HepG2 (cell line): ENCODE results near the gene EFCAB14. TPM values are rescaled to one million over a fixed set of nuclear protein-coding genes. Genes with fewer than 3 reads are reported as not detected.

ENCODE experiments used
- ATAC-seq: fragments of 200-7000 bp; cut with Tn5 transposase; 3 replicates; pipeline ENCODE4 v1.9.1; 2020; ENCODE audit warnings: mild to moderate bottlenecking, moderate library complexity
- BruUV-seq: library from RNA; stranded (reverse); fragments of 400-500 nt; replicated peaks from 2 replicates; lab custom pipeline; 2021; lab: Mats Ljungman, UMichigan
- CTCF ChIA-PET: fragments of 300-600 bp; formaldehyde crosslinking; extraction: SDS; loops from one replicate; lab custom pipeline; 2021; ENCODE audit warnings: low total read pairs, inconsistent platforms, low intra/inter-chr PET ratio; lab: Yijun Ruan, JAX
- POLR2A ChIA-PET: fragments of 350-600 bp; sonication (Branson Sonifier 250); formaldehyde crosslinking; loops from one replicate; lab custom pipeline; 2020; ENCODE audit warnings: antibody characterized with exemption, inconsistent platforms; lab: Yijun Ruan, JAX
- DNase-seq: peaks from one replicate; pipeline ENCODE4 v3.0.0-alpha.2; 2015; ENCODE audit warnings: low spot score
- FAIRE-seq: peaks from 3 replicates; lab custom pipeline; 2011; peaks lifted over from hg19 to GRCh38; lab: Jason Lieb, UNC
- H2AFZ ChIP-seq: one replicate; pipeline ENCODE4 v1.6.1; 2011; ENCODE audit warnings: low read length, inconsistent platforms
- H3K27ac ChIP-seq: fragments of 300-600 bp; 3 replicates; pipeline ENCODE4 v1.8.0; 2011; ENCODE audit warnings: mixed run types, mild to moderate bottlenecking, mixed read lengths, low read length, inconsistent platforms; ENCODE audit not compliant: insufficient read depth; ENCODE audit errors: extremely low read length
- H3K27me3 ChIP-seq, 2 experiments: fragments of 200-600 bp in 1 of 2; 2 replicates in 1 of 2; 3 replicates in 1 of 2; pipeline versions ENCODE4 v1.6.0 to v1.8.0; 2011; ENCODE audit warnings: low read length in 2 of 2, mild to moderate bottlenecking in 2 of 2, moderate library complexity in 2 of 2, inconsistent platforms in 1 of 2; ENCODE audit not compliant: insufficient read depth in 2 of 2, control insufficient read depth in 1 of 2
- H3K36me3 ChIP-seq, 2 experiments: fragments of 200-600 bp in 1 of 2; replicated peaks in 1 of 2; 2 replicates in 1 of 2; 3 replicates in 1 of 2; pipeline versions ENCODE4 v1.5.1 to v1.8.0; 2011; ENCODE audit warnings: low read length in 2 of 2, inconsistent platforms in 1 of 2; ENCODE audit not compliant: insufficient read depth in 2 of 2, control insufficient read depth in 1 of 2
- H3K4me1 ChIP-seq: 2 replicates; pipeline ENCODE4 v1.5.1; 2012; ENCODE audit warnings: low read length, inconsistent platforms; ENCODE audit not compliant: insufficient read depth
- H3K4me2 ChIP-seq: 2 replicates; pipeline ENCODE4 v1.6.0; 2011; ENCODE audit warnings: low read depth, low read length, inconsistent platforms
- H3K4me3 ChIP-seq, 3 experiments: fragments of 200-600 bp in 1 of 3; sonication (generic), shearing (Covaris generic) in 1 of 3; replicated peaks in 1 of 3; 2 replicates each; pipeline ENCODE4 v1.5.1; 2011 to 2016; ENCODE audit warnings: low read length in 3 of 3, inconsistent platforms in 2 of 3, low read depth in 2 of 3, mild to moderate bottlenecking in 2 of 3, control low read depth in 1 of 3, mixed read lengths in 1 of 3; ENCODE audit not compliant: insufficient read depth in 1 of 3
- H3K79me2 ChIP-seq: one replicate; pipeline ENCODE4 v1.6.1; 2011; ENCODE audit warnings: low read length, inconsistent platforms; ENCODE audit not compliant: insufficient read depth
- H3K9ac ChIP-seq: 2 replicates; pipeline ENCODE4 v1.6.0; 2011; ENCODE audit warnings: mild to moderate bottlenecking, low read depth, low read length, inconsistent platforms; ENCODE audit not compliant: insufficient read depth
- H3K9me3 ChIP-seq: 2 replicates; pipeline ENCODE4 v1.5.1; 2012; ENCODE audit warnings: mild to moderate bottlenecking, low read length
- H4K20me1 ChIP-seq: 2 replicates; pipeline ENCODE4 v1.6.0; 2011; ENCODE audit warnings: inconsistent platforms, mild to moderate bottlenecking, low read length, moderate library complexity; ENCODE audit not compliant: insufficient read depth
- DR1 ChIP-seq: sonication (generic); formaldehyde crosslinking; IDR thresholded peaks from 2 replicates; pipeline ENCODE4 v1.8.0; 2021; ENCODE audit warnings: mild to moderate bottlenecking, missing genetic modification reagents, inconsistent platforms
- KDM3A ChIP-seq: IDR thresholded peaks from 2 replicates; pipeline ENCODE4 v1.6.1; 2018; ENCODE audit warnings: low read depth, missing compliant biosample characterization
- MAFF ChIP-seq: IDR thresholded peaks from 2 replicates; pipeline ENCODE4 v1.6.1; 2011; ENCODE audit warnings: low read depth, low read length, improper control_type of control experiment
- MAFK ChIP-seq, 2 experiments: IDR thresholded peaks in 1 of 2; conservative IDR thresholded peaks in 1 of 2; 2 replicates each; pipeline ENCODE4 v1.6.1; 2011; ENCODE audit warnings: improper control_type of control experiment in 2 of 2, low read length in 2 of 2
- MIER3 ChIP-seq: IDR thresholded peaks from 2 replicates; pipeline ENCODE4 v1.6.1; 2016; ENCODE audit warnings: missing compliant biosample characterization, borderline replicate concordance
- POLR2G ChIP-seq: fragments of 200-400 bp; formaldehyde crosslinking; IDR thresholded peaks from 2 replicates; pipeline ENCODE4 v1.6.1; 2018; ENCODE audit warnings: mild to moderate bottlenecking, low read depth, low read length, moderate library complexity
- RFXANK ChIP-seq: IDR thresholded peaks from 2 replicates; pipeline ENCODE4 v1.6.1; 2016
- ZNF33B ChIP-seq: sonication (generic); formaldehyde crosslinking; IDR thresholded peaks from 2 replicates; pipeline ENCODE4 v1.5.1; 2020; ENCODE audit warnings: mild to moderate bottlenecking, missing genetic modification reagents
- ZNF747 ChIP-seq: sonication (generic); formaldehyde crosslinking; IDR thresholded peaks from 2 replicates; pipeline ENCODE4 v1.8.1; 2023; ENCODE audit warnings: missing genetic modification reagents, mild to moderate bottlenecking, borderline replicate concordance
- ZSCAN12 ChIP-seq: sonication (generic); formaldehyde crosslinking; IDR thresholded peaks from 2 replicates; pipeline ENCODE4 v1.9.0; 2021; ENCODE audit warnings: mild to moderate bottlenecking, missing genetic modification reagents
- WGBS: methylation state at CpG from one replicate; pipeline ENCODE4 v1.1.6; 2017; ENCODE audit warnings: low lambda C conversion rate; 5-methylcytosine and 5-hydroxymethylcytosine counted together
- in situ Hi-C: cut with HindIII; loops from 2 replicates; pipeline ENCODE4 v1.10.0; 2017; ENCODE audit warnings: low pct_unique_long_range_greater_than_20kb; ENCODE audit not compliant: extremely low pct_ligation_motif_present
- intact Hi-C: fragments of 100-400 bp; cut with micrococcal nuclease; formaldehyde crosslinking; loops from one replicate; pipeline ENCODE4 v1.10.0; 2022; ENCODE audit not compliant: unreplicated experiment
- polyA plus RNA-seq, 8 experiments: library from polyadenylated mRNA; depleted of rRNA in 3 of 8; stranded (reverse) in 7 of 8; unstranded in 1 of 8; fragments of >200 nt; fragmentation: Illumina TruSeq in 4 of 8; extraction: Trizol in 4 of 8; gene quantifications; 2 replicates each; pipeline versions ENCODE4 v1.2.1 to v1.2.3, GENCODE V29; 2011 to 2016; ENCODE audit warnings: low read depth in 4 of 8, missing spikeins in 1 of 8, mixed read lengths in 1 of 8; ENCODE audit not compliant: insufficient read depth in 1 of 8
- total RNA-seq, 5 experiments: library from RNA; depleted of rRNA; stranded (reverse); fragments of >200 nt; fragmentation: Illumina TruSeq; extraction: Trizol; gene quantifications; 2 replicates each; pipeline ENCODE4 v1.2.3, GENCODE V29; 2016; ENCODE audit warnings: low read depth in 1 of 5
- TF ChIP-seq, protein P1 (sequence below): sonication (generic); formaldehyde crosslinking; IDR thresholded peaks from 2 replicates; pipeline ENCODE4 v1.8.0; 2023; ENCODE audit warnings: mild to moderate bottlenecking, missing genetic modification reagents
- TF ChIP-seq, protein P2 (sequence below): sonication (generic); formaldehyde crosslinking; IDR thresholded peaks from 2 replicates; pipeline ENCODE4 v1.8.0; 2022; ENCODE audit warnings: missing genetic modification reagents, mild to moderate bottlenecking, inconsistent platforms, borderline replicate concordance
- TF ChIP-seq, protein P3 (sequence below): sonication (generic); formaldehyde crosslinking; IDR thresholded peaks from 2 replicates; pipeline ENCODE4 v1.9.0; 2022; ENCODE audit warnings: low read depth, missing genetic modification reagents

The EFCAB14 gene
- total and polyA plus RNA-seq, 2 of the 13 experiments (the other 11 are each of a cell fraction or from before 2014, with no cell fraction given): 13.4 to 17.9 TPM

- FAIRE-seq (no peak), ATAC-seq (no peak), DNase-seq (no peak)
- Histone ChIP-seq H4K20me1 (no peaks in the 10 kb centered on the region), H3K79me2 (no peaks in the 10 kb centered on the region), H3K9me3 (no peaks in the 10 kb centered on the region), H3K4me2 (no peak overlapping the region), H3K36me3 (peaks cover 16 to 83% of the 10 kb centered on the region in 2 experiments), H3K4me3 (no peak overlapping the region), H3K4me1 (peaks cover 21% of the 10 kb centered on the region), H3K9ac (no peak overlapping the region), H3K27ac (no peak overlapping the region), H2AFZ (no peak overlapping the region), H3K27me3 (no peaks in the 10 kb centered on the region)
- no TSS peak for BruUV-seq
- POLR2A ChIA-PET: interaction anchor here (1.2 kb wide), 1 partner anchor 80 kb away, joined by 3 read pairs; the partner anchor contains the start of gene MKNK1
- 98% methylated on average over 2 of the region's 2 CpGs for WGBS
- TF ChIP-seq POLR2G (no peak), MAFF (peak; percentile 62), MIER3 (CRISPR knock-in tag) (no peak), KDM3A (CRISPR knock-in tag) (no peak), ZNF33B (no peak), RFXANK (CRISPR knock-in tag) (no peak), DR1 (CRISPR knock-in tag) (no peak), ZNF747 (CRISPR knock-in tag) (no peak), ZSCAN12 (CRISPR knock-in tag) (no peak), MAFK (conservative IDR thresholded peaks at IDR 0.05 in 1 of 2, IDR thresholded peaks at IDR 0.05 in 1 of 2; ENCODE audit: low read length in 2 of 2) (peak; percentile 28 to 76; a peak in 2 of 4 replicates)
- TF ChIP-seq, protein P1, sequence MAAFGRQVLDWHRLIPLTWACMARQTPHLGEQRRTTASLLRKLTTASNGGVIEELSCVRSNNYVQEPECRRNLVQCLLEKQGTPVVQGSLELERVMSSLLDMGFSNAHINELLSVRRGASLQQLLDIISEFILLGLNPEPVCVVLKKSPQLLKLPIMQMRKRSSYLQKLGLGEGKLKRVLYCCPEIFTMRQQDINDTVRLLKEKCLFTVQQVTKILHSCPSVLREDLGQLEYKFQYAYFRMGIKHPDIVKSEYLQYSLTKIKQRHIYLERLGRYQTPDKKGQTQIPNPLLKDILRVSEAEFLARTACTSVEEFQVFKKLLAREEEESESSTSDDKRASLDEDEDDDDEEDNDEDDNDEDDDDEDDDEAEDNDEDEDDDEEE (CRISPR knock-in tag): no peak
- TF ChIP-seq, protein P2, sequence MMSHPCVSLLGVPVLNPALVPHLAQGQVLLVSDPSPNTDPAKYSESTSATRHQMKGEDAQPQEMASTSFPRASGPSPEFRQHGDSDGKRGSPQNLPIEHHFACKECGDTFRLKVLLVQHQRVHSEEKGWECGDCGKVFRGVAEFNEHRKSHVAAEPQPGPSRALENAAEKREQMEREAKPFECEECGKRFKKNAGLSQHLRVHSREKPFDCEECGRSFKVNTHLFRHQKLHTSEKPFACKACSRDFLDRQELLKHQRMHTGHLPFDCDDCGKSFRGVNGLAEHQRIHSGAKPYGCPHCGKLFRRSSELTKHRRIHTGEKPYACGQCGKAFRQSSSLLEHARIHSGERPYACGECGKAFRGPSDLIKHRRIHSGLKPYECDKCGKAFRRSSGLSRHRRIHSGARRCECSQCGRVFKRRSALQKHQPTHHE (CRISPR knock-in tag): no peak
- TF ChIP-seq, protein P3, sequence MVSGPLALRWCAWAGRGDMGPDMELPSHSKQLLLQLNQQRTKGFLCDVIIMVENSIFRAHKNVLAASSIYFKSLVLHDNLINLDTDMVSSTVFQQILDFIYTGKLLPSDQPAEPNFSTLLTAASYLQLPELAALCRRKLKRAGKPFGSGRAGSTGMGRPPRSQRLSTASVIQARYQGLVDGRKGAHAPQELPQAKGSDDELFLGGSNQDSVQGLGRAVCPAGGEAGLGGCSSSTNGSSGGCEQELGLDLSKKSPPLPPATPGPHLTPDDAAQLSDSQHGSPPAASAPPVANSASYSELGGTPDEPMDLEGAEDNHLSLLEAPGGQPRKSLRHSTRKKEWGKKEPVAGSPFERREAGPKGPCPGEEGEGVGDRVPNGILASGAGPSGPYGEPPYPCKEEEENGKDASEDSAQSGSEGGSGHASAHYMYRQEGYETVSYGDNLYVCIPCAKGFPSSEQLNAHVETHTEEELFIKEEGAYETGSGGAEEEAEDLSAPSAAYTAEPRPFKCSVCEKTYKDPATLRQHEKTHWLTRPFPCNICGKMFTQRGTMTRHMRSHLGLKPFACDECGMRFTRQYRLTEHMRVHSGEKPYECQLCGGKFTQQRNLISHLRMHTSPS (CRISPR knock-in tag): no peak
- intact Hi-C loops: no loop called here
- in situ Hi-C loops: no loop called here
- CTCF ChIA-PET: no interaction called here
These were observed 34.2 kb downstream of the EFCAB14 start for GRCh38 chr1:46684670-46685069.
